Duodenal mucosa (tissue), 2 donors: Measurements from ENCODE around the gene IQCE.

Experiments used
- H3K27ac ChIP-seq: one replicate; pipeline ENCODE4 v1.7.0; 2013; ENCODE audit warnings: low read depth, low read length
- H3K27me3 ChIP-seq, 2 donors: one replicate each; pipeline ENCODE4 v1.7.0; 2013; ENCODE audit warnings: low read length in 2 of 2, control low read depth in 1 of 2; ENCODE audit not compliant: insufficient read depth in 2 of 2, control insufficient read depth in 1 of 2
- H3K36me3 ChIP-seq, 2 donors: one replicate each; pipeline ENCODE4 v1.7.0; 2013; ENCODE audit warnings: low read length in 2 of 2, control low read depth in 1 of 2; ENCODE audit not compliant: insufficient read depth in 2 of 2, control insufficient read depth in 1 of 2
- H3K4me1 ChIP-seq, 2 donors: one replicate each; pipeline ENCODE4 v1.7.0; 2013; ENCODE audit warnings: low read length in 2 of 2, control low read depth in 1 of 2; ENCODE audit not compliant: insufficient read depth in 2 of 2, control insufficient read depth in 1 of 2
- H3K4me3 ChIP-seq, 2 donors: one replicate each; pipeline ENCODE4 v1.7.0; 2013; ENCODE audit warnings: low read length in 2 of 2, low read depth in 1 of 2
- H3K9ac ChIP-seq, 2 donors: one replicate each; pipeline ENCODE4 v1.7.0; 2013; ENCODE audit warnings: low read length in 2 of 2, low read depth in 1 of 2
- H3K9me3 ChIP-seq, 2 donors: one replicate each; pipeline ENCODE4 v1.7.0; 2013; ENCODE audit warnings: low read length in 2 of 2, control low read depth in 1 of 2; ENCODE audit not compliant: control insufficient read depth in 1 of 2

IQCE gene

DNA sequence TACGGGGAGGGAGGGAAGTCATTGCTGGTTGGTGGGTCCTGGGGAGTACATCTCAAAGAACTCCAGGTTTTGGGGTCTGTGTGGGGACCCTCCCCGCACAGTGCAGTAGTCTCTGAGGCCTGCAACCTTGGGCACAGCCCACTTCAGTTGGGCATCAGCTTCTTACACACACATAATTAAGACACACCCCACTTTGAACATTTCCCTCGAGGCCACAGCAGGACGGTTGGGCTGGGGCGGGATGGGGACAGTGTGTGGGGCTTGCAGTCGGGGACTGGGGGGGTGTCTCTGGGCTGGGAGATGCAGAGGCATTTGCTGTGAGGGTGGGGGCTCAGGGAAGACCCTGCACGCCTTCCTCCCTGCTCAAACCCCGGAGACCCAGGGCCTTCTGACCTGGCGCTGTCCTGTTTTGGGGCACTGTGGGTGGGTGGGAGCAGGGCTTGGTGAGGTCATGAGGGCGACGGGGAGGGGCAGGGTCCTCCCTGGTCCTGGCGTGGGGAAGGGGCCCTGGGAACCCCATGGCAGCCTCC lies 38.0 kb upstream of the IQCE start:
- peak overlapping the region; percentile 83 for H3K4me3 ChIP-seq
- peak overlapping the region; percentile 77 to 82 for H3K9ac ChIP-seq
- H3K4me1 ChIP-seq: peaks cover 53 to 62% of the 10 kb centered on the region in 2 donors
- H3K27ac ChIP-seq: peak overlapping the region; percentile 10
- H3K36me3 ChIP-seq: peaks cover 5 to 8% of the 10 kb centered on the region in 2 donors
- no peaks in the 10 kb centered on the region for H3K9me3 ChIP-seq
- H3K27me3 ChIP-seq: no peaks in the 10 kb centered on the region

DNA sequence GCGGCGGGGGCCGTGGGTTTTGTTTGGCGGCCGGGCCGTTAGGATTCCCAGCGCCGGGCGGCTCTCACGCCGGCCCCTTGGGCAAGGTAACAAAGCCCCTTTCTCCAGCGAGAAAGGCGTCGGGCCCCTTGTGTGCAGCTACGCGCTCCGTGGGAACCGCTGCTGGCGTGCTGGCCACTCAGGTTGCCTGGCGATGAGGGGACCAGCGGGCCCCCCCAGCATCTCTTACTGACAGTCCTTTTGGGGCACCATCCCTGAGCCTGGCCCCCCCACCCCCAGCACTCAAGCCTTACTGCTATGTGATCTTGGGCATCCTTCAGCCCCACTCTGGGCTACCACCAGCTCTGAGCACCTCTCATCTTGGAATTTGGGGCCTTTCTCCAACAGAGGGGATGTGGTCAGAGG lies 37.4 kb upstream of the IQCE start:
- Histone ChIP-seq H3K9me3 (no peaks in the 10 kb centered on the region), H3K36me3 (peaks cover 8 to 13% of the 10 kb centered on the region in 2 donors), H3K4me3 (peak overlapping the region; percentile 83), H3K27ac (peak overlapping the region; percentile 10), H3K9ac (peak overlapping the region; percentile 38 to 82), H3K27me3 (no peaks in the 10 kb centered on the region), H3K4me1 (peaks cover 58 to 68% of the 10 kb centered on the region in 2 donors)

DNA sequence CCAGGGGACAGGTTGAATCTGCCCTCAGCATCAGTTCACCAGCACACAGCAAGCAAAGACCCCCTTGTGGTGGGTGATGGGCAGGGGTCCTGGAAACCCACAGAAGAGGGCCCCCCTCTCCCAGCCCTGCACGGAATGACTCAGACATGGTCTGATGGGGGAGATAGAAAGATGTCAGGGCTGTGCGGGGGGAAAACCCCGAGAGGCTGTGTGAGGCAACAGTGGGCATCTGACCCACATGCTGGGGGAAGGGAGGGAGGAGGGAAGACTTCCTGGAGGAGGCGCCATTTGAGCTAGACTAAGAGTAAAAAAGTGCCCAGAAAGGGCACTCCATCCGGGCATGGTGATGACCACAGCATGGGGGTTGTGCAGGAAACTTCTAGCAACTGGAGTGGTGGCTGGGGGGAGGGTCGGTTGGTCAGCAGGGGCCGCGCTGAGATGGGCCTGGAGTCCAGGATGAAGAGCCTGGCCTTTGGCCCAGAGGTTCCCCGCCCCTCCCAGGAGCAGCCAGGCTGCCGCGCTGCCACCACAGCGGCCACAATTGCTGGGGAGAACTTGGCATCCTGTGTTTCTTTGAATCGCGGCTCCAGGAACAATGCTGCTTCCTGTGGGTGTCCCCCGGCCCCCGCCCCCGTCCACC lies 36.7 kb upstream of the IQCE start:
- Histone ChIP-seq H3K9me3 (no peaks in the 10 kb centered on the region), H3K36me3 (peaks cover 15 to 20% of the 10 kb centered on the region in 2 donors), H3K27ac (peak overlapping the region; percentile 96), H3K27me3 (no peaks in the 10 kb centered on the region), H3K4me3 (peak overlapping the region; percentile 83), H3K9ac (peak overlapping the region; percentile 38 to 82), H3K4me1 (peaks cover 65 to 74% of the 10 kb centered on the region in 2 donors)

DNA sequence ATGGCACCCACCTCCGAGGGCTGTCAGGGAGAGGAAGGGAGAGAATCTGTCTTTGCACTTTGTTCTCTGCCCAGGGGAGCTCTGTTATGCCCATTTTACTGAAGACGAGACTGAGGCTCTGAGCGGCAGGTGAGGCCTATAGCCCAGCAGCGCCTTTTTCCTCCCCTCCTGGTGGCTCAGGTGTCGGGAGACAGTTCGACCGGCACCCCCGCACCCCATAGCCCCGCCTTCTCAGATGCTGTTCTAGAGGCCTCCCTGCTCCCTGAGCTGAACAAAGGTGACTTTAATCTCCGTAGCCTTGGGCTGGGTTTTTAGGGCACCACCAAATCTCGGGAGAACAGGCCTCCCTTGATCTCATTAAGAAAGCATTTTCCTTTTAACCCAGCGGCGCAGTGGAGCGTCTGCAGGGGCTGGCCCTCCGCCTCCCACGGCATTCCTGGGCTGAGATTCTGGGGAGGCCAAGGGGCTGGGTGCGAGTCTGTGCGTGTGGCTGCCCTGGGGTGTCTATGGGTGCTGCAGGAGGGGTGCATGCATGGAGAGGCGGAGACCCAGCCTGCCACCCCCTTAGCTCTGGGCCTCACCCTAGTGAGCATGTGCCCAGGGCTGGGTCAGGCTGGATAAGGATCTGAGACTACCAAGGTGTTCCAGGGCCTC lies 35.9 kb upstream of the IQCE start:
- H3K27me3 ChIP-seq: no peaks in the 10 kb centered on the region
- peaks cover 73 to 80% of the 10 kb centered on the region in 2 donors for H3K4me1 ChIP-seq
- H3K4me3 ChIP-seq: peak overlapping the region; percentile 83
- peaks cover 17 to 26% of the 10 kb centered on the region in 2 donors for H3K36me3 ChIP-seq
- H3K9me3 ChIP-seq: no peaks in the 10 kb centered on the region
- H3K27ac ChIP-seq: peak overlapping the region; percentile 96
- peak overlapping the region; percentile 66 to 82 for H3K9ac ChIP-seq

DNA sequence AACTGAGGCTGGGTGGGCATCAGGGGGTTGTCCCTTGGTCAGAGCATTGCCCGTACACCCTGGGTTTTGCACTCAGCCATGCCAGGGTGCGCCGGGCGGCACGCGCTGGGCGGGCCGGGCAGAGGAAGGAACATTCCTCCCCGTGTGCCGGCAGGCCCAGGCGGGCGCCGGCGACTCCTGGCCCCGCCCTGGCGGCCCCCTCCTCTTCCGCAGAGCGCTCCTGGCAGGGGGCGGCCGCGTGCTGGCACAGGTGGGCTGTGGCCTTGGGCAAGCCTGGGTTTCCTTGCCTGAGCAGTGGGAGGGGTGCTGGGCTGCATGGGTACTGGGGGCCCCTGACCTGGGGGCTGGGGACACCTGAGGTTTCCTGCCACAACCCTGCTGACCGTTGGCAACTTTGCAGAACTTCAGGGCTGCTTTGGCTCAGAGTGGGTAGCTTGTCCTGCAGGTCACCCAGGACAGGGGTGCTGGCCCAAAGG lies 35.3 kb upstream of the IQCE start:
- H3K9ac ChIP-seq: peak overlapping the region; percentile 66 to 82
- no peaks in the 10 kb centered on the region for H3K27me3 ChIP-seq
- H3K9me3 ChIP-seq: no peaks in the 10 kb centered on the region
- H3K27ac ChIP-seq: peak overlapping the region; percentile 96
- peaks cover 21 to 31% of the 10 kb centered on the region in 2 donors for H3K36me3 ChIP-seq
- H3K4me3 ChIP-seq: peak overlapping the region; percentile 83
- peaks cover 79 to 80% of the 10 kb centered on the region in 2 donors for H3K4me1 ChIP-seq

DNA sequence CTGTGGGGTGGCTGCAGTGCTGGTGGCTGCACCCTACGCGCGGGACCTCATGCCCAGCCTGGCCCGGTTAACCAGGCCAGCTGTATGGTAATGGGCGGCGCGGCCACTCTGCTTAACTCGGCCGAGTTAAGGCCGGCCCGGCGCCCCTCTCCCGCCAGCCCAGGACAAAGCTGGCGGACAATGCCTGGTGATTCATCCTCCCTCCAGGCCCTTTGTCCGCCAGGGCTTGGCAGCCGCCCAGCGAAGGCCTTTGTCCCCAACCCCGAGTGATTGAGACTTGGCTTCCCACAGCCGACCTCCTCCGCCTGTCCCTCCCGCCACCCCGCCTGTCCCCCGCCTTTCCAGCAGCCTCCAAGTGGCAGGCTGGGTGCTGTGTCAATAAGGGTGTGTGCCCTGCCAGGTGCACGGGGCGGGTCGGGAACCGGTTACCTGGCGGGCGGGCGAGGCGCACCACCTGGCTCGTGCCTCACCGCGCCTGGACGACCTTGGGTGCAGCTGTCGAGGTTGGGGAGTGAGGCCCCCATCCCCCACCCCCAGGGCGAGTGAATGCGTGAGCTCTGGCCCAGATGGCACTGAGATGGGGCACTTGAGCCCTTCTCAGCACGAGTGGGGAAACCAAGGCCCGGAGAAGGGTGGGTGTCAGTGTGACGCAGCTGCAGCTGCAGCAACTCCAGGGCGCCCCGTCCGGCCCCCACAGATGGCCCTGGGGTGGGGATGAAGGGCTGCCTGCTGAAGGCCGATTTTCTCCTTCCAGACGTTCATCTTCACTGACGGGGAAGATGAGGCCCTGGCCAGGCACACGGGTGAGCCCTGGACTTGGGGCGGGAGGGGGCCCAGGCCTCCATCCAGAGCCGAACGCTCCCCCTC lies 34.6 kb upstream of the IQCE start:
- no peaks in the 10 kb centered on the region for H3K9me3 ChIP-seq
- H3K4me1 ChIP-seq: peaks cover 80 to 82% of the 10 kb centered on the region in 2 donors
- no peaks in the 10 kb centered on the region for H3K27me3 ChIP-seq
- H3K4me3 ChIP-seq: peak overlapping the region; percentile 83
- H3K9ac ChIP-seq: peak overlapping the region; percentile 66 to 82
- H3K27ac ChIP-seq: peak overlapping the region; percentile 96
- H3K36me3 ChIP-seq: peaks cover 24 to 34% of the 10 kb centered on the region in 2 donors

DNA sequence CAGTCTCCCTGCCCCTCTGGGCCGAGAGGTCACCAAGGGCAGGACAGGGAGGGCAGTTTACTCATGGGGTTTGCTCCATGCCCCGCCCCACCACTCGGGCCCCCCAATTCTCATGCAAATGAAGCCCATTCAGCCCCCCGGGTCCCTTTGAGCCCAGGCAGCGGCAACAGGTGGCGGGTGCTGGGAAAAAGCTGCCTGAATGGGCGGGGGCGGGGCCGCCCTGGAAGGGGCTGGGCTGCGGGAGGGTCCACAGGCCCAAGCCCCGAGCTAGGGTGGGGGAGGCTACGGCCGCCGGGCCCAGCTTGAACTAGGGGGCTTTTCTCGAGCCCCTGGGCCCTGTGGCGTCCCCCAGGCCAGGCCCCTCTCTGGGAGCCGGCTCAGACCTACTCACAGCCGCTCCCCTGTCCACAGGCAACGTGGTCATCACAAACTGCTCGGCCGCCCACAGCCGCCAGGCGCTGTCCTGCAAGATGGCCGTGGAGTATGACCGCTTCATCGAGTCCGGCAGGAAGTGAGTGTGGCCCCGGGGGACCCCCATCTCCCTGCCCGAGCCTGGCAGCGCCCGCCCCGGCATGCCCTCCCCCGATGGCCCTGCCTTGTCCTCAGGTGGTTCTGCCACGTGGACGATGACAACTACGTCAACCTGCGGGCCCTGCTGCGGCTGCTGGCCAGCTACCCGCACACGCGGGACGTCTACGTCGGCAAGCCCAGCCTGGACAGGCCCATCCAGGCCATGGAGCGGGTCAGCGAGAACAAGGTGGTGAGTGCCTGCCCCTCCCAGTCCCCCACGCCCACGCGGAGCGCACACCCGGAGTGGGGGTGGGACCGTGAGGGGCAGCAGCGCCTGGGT lies 33.7 kb upstream of the IQCE start:
- peaks cover 83 to 85% of the 10 kb centered on the region in 2 donors for H3K4me1 ChIP-seq
- H3K9ac ChIP-seq: peak overlapping the region; percentile 54 to 65
- peak overlapping the region in 1 of 2 donors; percentile 47 for H3K4me3 ChIP-seq
- H3K27ac ChIP-seq: peak overlapping the region; percentile 96
- H3K9me3 ChIP-seq: no peaks in the 10 kb centered on the region
- peaks cover 24 to 34% of the 10 kb centered on the region in 2 donors for H3K36me3 ChIP-seq
- H3K27me3 ChIP-seq: no peaks in the 10 kb centered on the region

DNA sequence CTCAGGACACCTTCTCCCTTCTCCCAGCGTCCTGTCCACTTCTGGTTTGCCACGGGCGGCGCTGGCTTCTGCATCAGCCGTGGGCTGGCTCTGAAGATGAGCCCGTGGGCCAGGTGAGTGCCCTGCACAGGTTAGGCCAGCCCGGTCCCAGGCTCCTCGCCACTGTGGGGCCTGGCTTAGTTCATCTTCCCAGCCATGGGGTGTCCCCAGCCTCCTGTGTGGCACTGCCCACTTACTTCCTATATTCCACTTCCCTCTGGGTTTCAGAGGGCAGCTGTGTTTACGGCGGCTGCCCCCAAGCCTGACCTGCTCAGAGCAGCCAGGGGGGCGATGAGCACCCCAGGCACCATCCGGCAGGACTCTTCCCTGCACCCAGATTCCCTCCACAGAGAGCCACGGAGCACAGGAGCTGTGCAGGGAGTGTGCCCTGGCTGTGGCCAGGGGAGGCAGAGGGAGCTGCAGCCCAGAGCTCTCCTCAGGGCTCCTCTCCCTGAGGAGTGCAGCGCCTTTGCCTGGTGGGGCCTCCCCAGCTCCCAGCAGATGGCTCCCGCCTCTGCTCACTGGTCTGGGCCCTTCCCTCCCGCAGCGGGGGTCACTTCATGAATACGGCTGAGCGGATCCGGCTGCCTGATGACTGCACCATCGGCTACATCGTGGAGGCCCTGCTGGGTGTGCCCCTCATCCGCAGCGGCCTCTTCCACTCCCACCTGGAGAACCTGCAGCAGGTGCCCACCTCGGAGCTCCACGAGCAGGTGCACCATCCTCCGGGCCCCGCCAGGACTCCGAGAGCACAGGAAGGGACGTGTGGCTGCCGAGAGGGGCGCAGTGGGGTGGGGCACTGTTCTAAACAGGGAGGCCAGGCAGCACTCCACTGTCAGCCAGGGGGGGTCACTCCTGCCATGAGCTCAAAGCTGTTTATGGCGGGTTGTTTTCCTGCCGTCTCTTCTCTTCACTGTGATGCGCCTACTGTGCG lies 32.8 kb upstream of the IQCE start:
- Histone ChIP-seq H3K9me3 (no peaks in the 10 kb centered on the region), H3K4me3 (no peak overlapping the region), H3K27me3 (no peaks in the 10 kb centered on the region), H3K27ac (no peak overlapping the region), H3K36me3 (peaks cover 24 to 34% of the 10 kb centered on the region in 2 donors), H3K9ac (no peak overlapping the region), H3K4me1 (peaks cover 84 to 86% of the 10 kb centered on the region in 2 donors)
